GM13977 (cell line): Measurements from ENCODE around the gene LRRC25.

Experiments used
- DNase-seq: peaks from one replicate; pipeline ENCODE4 v3.0.0; 2012; ENCODE audit warnings: low spot score
- CTCF ChIP-seq: IDR thresholded peaks from 2 replicates; pipeline ENCODE4 v1.5.1; 2012; ENCODE audit warnings: mild to moderate bottlenecking, control low read depth; ENCODE audit not compliant: insufficient read depth; ENCODE audit errors: extremely low read depth, missing control alignments
- in situ Hi-C: fragments of 300-500 bp; cut with MboI; formaldehyde crosslinking; loops from one replicate; pipeline ENCODE4 v1.12.0; 2022; ENCODE audit warnings: low sequenced_read_pairs, low pct_unique_long_range_greater_than_20kb, mixed read lengths, inconsistent platforms; ENCODE audit not compliant: unreplicated experiment

The LRRC25 gene

GRCh38 chr19:18396471-18397241 lies 766 bp downstream of the LRRC25 start:
- in situ Hi-C loops = no loop called here
- TF ChIP-seq CTCF = no peak
- no peak for DNase-seq

GRCh38 chr19:18393836-18394235 lies 3.6 kb downstream of the LRRC25 start:
- in situ Hi-C loops = no loop called here
- no peak for TF ChIP-seq CTCF
- no peak for DNase-seq

- in situ Hi-C loops = no loop called here
- TF ChIP-seq CTCF = no peak
- DNase-seq = no peak
Observed at GRCh38 chr19:18392926-18393325, 4.5 kb downstream of the LRRC25 start.

GRCh38 chr19:18392417-18392816 lies 5.0 kb downstream of the LRRC25 start:
- TF ChIP-seq CTCF = no peak
- peak; percentile 56 for DNase-seq
- in situ Hi-C loops = no loop called here

GRCh38 chr19:18391509-18392075 lies 5.8 kb downstream of the LRRC25 start:
- DNase-seq = no peak
- in situ Hi-C loops = no loop called here
- TF ChIP-seq CTCF = no peak

GRCh38 chr19:18390065-18390907 lies 7.1 kb downstream of the LRRC25 start:
- TF ChIP-seq CTCF = no peak
- no peak for DNase-seq
- in situ Hi-C loops = no loop called here
